Liver (tissue), 3 donors: ENCODE results near the gene BMP7.

ENCODE experiments used
- GABPA ChIP-seq, 2 donors: IDR thresholded peaks in 1 of 2; conservative IDR thresholded peaks in 1 of 2; 2 replicates each; pipeline ENCODE4 v1.6.1; 2016; ENCODE audit warnings: antibody characterized with exemption in 2 of 2, mild to moderate bottlenecking in 1 of 2, moderate library complexity in 1 of 2
- HNF4A ChIP-seq, 2 donors: conservative IDR thresholded peaks; 2 replicates each; pipeline ENCODE4 v1.6.1; 2016; ENCODE audit warnings: antibody characterized with exemption in 2 of 2, mild to moderate bottlenecking in 2 of 2
- JUND ChIP-seq, 2 donors: IDR thresholded peaks; 2 replicates each; pipeline ENCODE4 v1.6.1; 2016; ENCODE audit warnings: antibody characterized with exemption in 2 of 2
- RAD21 ChIP-seq, 2 donors: IDR thresholded peaks; 2 replicates each; pipeline ENCODE4 v1.6.1; 2016; ENCODE audit warnings: antibody characterized with exemption in 2 of 2, mild to moderate bottlenecking in 2 of 2
- SP1 ChIP-seq: IDR thresholded peaks from 2 replicates; pipeline ENCODE4 v1.6.1; 2018; ENCODE audit warnings: antibody characterized with exemption, mild to moderate bottlenecking
- TAF1 ChIP-seq: conservative IDR thresholded peaks from 2 replicates; pipeline ENCODE4 v1.6.1; 2016; ENCODE audit warnings: antibody characterized with exemption, mild to moderate bottlenecking
- YY1 ChIP-seq: IDR thresholded peaks from 2 replicates; pipeline ENCODE4 v1.6.1; 2016; ENCODE audit warnings: antibody characterized with exemption, mild to moderate bottlenecking
- TF ChIP-seq, protein P1 (sequence below): fragments of 150-350 bp; IDR thresholded peaks from 2 replicates; pipeline ENCODE4 v1.5.1; 2017; ENCODE audit warnings: improper control_type of control experiment, low read depth, low read length; ENCODE audit not compliant: missing input control
- TF ChIP-seq, protein P2 (sequence below): IDR thresholded peaks from 2 replicates; pipeline ENCODE4 v1.6.1; 2016; ENCODE audit warnings: antibody characterized with exemption, mild to moderate bottlenecking
- TF ChIP-seq, protein P3 (sequence below): IDR thresholded peaks from 2 replicates; pipeline ENCODE4 v1.6.1; 2016; ENCODE audit warnings: antibody characterized with exemption
- TF ChIP-seq, protein P4 (sequence below): IDR thresholded peaks from 2 replicates; pipeline ENCODE4 v1.6.1; 2016; ENCODE audit warnings: antibody characterized with exemption
- TF ChIP-seq, protein P5 (sequence below): IDR thresholded peaks from 2 replicates; pipeline ENCODE4 v1.6.1; 2016; ENCODE audit warnings: antibody characterized with exemption
- donor health status: healthy.
- donor health status: healthy.

DNA sequence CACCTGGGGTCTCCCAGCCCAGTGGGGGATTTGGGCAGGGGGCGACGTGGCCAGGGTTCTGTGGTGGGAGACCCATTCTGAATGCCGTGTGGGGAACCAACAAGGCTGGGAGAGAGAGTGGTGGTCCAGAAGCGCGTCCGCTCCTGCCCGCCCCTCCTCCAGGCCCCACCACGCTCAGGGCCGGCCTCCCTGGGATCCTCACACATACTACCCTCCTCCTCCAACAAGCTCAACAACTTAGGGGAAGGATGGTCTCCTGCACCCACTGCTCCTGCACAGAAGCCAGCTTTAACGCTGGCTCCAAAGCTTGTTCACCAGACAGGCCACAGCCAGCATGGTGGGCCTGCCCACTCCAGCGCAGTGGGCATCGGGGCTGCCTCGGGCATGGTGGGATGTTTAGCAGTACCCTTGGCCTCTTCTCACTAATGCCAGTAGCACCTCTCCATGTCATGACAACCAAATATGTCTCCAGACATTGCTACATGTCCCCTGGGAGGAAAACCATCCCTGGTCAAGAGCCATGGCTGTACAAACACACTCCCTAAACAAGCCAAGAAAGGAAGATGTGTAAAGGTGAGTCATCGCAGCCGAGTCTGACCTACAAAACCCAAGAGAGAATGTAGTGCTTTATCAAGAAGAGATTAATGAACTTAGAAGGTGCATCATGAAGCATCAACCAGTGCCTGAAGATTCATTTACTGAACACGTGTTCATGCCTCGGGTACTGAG, 75.7 kb downstream of the BMP7 start:
- TF ChIP-seq, protein P1, sequence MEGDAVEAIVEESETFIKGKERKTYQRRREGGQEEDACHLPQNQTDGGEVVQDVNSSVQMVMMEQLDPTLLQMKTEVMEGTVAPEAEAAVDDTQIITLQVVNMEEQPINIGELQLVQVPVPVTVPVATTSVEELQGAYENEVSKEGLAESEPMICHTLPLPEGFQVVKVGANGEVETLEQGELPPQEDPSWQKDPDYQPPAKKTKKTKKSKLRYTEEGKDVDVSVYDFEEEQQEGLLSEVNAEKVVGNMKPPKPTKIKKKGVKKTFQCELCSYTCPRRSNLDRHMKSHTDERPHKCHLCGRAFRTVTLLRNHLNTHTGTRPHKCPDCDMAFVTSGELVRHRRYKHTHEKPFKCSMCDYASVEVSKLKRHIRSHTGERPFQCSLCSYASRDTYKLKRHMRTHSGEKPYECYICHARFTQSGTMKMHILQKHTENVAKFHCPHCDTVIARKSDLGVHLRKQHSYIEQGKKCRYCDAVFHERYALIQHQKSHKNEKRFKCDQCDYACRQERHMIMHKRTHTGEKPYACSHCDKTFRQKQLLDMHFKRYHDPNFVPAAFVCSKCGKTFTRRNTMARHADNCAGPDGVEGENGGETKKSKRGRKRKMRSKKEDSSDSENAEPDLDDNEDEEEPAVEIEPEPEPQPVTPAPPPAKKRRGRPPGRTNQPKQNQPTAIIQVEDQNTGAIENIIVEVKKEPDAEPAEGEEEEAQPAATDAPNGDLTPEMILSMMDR: no peak
- TF ChIP-seq, protein P2, sequence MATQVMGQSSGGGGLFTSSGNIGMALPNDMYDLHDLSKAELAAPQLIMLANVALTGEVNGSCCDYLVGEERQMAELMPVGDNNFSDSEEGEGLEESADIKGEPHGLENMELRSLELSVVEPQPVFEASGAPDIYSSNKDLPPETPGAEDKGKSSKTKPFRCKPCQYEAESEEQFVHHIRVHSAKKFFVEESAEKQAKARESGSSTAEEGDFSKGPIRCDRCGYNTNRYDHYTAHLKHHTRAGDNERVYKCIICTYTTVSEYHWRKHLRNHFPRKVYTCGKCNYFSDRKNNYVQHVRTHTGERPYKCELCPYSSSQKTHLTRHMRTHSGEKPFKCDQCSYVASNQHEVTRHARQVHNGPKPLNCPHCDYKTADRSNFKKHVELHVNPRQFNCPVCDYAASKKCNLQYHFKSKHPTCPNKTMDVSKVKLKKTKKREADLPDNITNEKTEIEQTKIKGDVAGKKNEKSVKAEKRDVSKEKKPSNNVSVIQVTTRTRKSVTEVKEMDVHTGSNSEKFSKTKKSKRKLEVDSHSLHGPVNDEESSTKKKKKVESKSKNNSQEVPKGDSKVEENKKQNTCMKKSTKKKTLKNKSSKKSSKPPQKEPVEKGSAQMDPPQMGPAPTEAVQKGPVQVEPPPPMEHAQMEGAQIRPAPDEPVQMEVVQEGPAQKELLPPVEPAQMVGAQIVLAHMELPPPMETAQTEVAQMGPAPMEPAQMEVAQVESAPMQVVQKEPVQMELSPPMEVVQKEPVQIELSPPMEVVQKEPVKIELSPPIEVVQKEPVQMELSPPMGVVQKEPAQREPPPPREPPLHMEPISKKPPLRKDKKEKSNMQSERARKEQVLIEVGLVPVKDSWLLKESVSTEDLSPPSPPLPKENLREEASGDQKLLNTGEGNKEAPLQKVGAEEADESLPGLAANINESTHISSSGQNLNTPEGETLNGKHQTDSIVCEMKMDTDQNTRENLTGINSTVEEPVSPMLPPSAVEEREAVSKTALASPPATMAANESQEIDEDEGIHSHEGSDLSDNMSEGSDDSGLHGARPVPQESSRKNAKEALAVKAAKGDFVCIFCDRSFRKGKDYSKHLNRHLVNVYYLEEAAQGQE: no peak
- TF ChIP-seq, protein P3, sequence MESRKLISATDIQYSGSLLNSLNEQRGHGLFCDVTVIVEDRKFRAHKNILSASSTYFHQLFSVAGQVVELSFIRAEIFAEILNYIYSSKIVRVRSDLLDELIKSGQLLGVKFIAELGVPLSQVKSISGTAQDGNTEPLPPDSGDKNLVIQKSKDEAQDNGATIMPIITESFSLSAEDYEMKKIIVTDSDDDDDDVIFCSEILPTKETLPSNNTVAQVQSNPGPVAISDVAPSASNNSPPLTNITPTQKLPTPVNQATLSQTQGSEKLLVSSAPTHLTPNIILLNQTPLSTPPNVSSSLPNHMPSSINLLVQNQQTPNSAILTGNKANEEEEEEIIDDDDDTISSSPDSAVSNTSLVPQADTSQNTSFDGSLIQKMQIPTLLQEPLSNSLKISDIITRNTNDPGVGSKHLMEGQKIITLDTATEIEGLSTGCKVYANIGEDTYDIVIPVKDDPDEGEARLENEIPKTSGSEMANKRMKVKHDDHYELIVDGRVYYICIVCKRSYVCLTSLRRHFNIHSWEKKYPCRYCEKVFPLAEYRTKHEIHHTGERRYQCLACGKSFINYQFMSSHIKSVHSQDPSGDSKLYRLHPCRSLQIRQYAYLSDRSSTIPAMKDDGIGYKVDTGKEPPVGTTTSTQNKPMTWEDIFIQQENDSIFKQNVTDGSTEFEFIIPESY: no peak
- TF ChIP-seq SP1 (no peak), TAF1 (no peak), GABPA (IDR thresholded peaks at IDR 0.05 in 1 of 2, conservative IDR thresholded peaks at IDR 0.05 in 1 of 2) (no peak), JUND (IDR thresholded peaks at IDR 0.05) (no peak), RAD21 (IDR thresholded peaks at IDR 0.05) (no peak), HNF4A (conservative IDR thresholded peaks at IDR 0.05) (no peak), YY1 (no peak)
- TF ChIP-seq, protein P4, sequence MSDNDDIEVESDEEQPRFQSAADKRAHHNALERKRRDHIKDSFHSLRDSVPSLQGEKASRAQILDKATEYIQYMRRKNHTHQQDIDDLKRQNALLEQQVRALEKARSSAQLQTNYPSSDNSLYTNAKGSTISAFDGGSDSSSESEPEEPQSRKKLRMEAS: no peak
- TF ChIP-seq, protein P5, sequence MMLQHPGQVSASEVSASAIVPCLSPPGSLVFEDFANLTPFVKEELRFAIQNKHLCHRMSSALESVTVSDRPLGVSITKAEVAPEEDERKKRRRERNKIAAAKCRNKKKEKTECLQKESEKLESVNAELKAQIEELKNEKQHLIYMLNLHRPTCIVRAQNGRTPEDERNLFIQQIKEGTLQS: no peak
